ENCODE results near the gene GPANK1. TPM values are rescaled to one million over a fixed set of nuclear protein-coding genes. Genes with fewer than 3 reads are reported as not detected.

GPANK1 gene
- total RNA-seq, 1 donor from 2014 or later, result 21.0 TPM

GRCh38 chr6:31676322-31676903 lies 11.6 kb upstream of the GPANK1 start:
- no peak overlapping the region for H3K4me3 ChIP-seq
- TF ChIP-seq EZH2 (IDR thresholded peaks at IDR 0.05), result no peak
- no peak for TF ChIP-seq EZH2phosphoT487 (IDR thresholded peaks at IDR 0.05)
- TF ChIP-seq CTCF (IDR thresholded peaks at IDR 0.05), result no peak
- no peaks in the 10 kb centered on the region for H3K9me3 ChIP-seq (ENCODE audit: low read depth)
- Mint-ChIP-seq H3K4me3 (no peak overlapping the region), H3K9me3 (no peaks in the 10 kb centered on the region), H3K36me3 (peaks cover 7% of the 10 kb centered on the region), H3K27ac (no peak overlapping the region), H3K27me3 (ENCODE audit: insufficient read depth, low read depth) (peaks cover 8% of the 10 kb centered on the region), H3K4me1 (peaks cover 9% of the 10 kb centered on the region)
- H3K4me1 ChIP-seq, result peaks cover under 1% of the 10 kb centered on the region
- H3K27me3 ChIP-seq, result peaks cover 7% of the 10 kb centered on the region
- H3K9ac ChIP-seq, result no peak overlapping the region
- H3F3A ChIP-seq (ENCODE audit: low read depth), result peaks cover 6% of the 10 kb centered on the region
- H4K20me1 ChIP-seq (ENCODE audit: low read depth), result no peaks in the 10 kb centered on the region
- no peak overlapping the region for H3K4me2 ChIP-seq
- no peaks in the 10 kb centered on the region for H3K79me2 ChIP-seq (ENCODE audit: low read depth)
- no peak overlapping the region for H2AFZ ChIP-seq (replicated peaks)
- DNase-seq (ENCODE audit: low spot score), result no peak
- H3K27ac ChIP-seq, result no peak overlapping the region
- no peaks in the 10 kb centered on the region for H3K36me3 ChIP-seq

- Mint-ChIP-seq H3K9me3 (no peaks in the 10 kb centered on the region), H3K36me3 (peaks cover 23% of the 10 kb centered on the region), H3K4me3 (no peak within 1 kb of the TSS), H3K27ac (no peak within 1 kb of the TSS), H3K27me3 (ENCODE audit: insufficient read depth, low read depth) (peaks cover under 1% of the 10 kb centered on the region), H3K4me1 (peaks cover 10% of the 10 kb centered on the region)
- Histone ChIP-seq H3K36me3 (no peaks in the 10 kb centered on the region), H3K27me3 (no peaks in the 10 kb centered on the region), H3K4me2 (no peak within 1 kb of the TSS), H3F3A (ENCODE audit: low read depth) (peaks cover 10% of the 10 kb centered on the region), H3K4me1 (no peaks in the 10 kb centered on the region), H4K20me1 (ENCODE audit: low read depth) (no peaks in the 10 kb centered on the region), H3K9me3 (ENCODE audit: low read depth) (no peaks in the 10 kb centered on the region), H3K4me3 (no peak within 1 kb of the TSS), H3K9ac (no peak within 1 kb of the TSS), H3K79me2 (ENCODE audit: low read depth) (peaks cover 33% of the 10 kb centered on the region), H3K27ac (no peak within 1 kb of the TSS), H2AFZ (replicated peaks) (no peak within 1 kb of the TSS)
- no peak for DNase-seq (ENCODE audit: low spot score)
- TF ChIP-seq EZH2phosphoT487 (IDR thresholded peaks at IDR 0.05) (no peak), EZH2 (IDR thresholded peaks at IDR 0.05) (no peak), CTCF (IDR thresholded peaks at IDR 0.05) (no peak)
Observed at GRCh38 chr6:31669676-31670075, 4.9 kb upstream of the GPANK1 start, which contains the start of gene LY6G5B. LY6G5B (plus strand) TSS chr6:31669976; CDS start chr6:31670951, 975 bp downstream.

GRCh38 chr6:31666337-31666965 lies 1.7 kb upstream of the GPANK1 start:
- H2AFZ ChIP-seq (replicated peaks), result no peak overlapping the region
- H3K9me3 Mint-ChIP-seq, result no peaks in the 10 kb centered on the region
- H3K9me3 ChIP-seq (ENCODE audit: low read depth), result no peaks in the 10 kb centered on the region
- H3K36me3 ChIP-seq, result no peaks in the 10 kb centered on the region
- H3K27me3 Mint-ChIP-seq (ENCODE audit: insufficient read depth, low read depth), result peaks cover 5% of the 10 kb centered on the region
- peak overlapping the region; percentile 90 for H3K4me3 ChIP-seq
- H3K4me1 Mint-ChIP-seq, result peaks cover 35% of the 10 kb centered on the region
- H3K27me3 ChIP-seq, result no peaks in the 10 kb centered on the region
- H3K4me1 ChIP-seq, result peaks cover 15% of the 10 kb centered on the region
- peak overlapping the region; percentile 84 for H3K9ac ChIP-seq
- peak overlapping the region; percentile 84 for H3K4me2 ChIP-seq
- H4K20me1 ChIP-seq (ENCODE audit: low read depth), result no peaks in the 10 kb centered on the region
- peak overlapping the region; percentile 97 for H3K4me3 Mint-ChIP-seq
- peaks cover 57% of the 10 kb centered on the region for H3K79me2 ChIP-seq (ENCODE audit: low read depth)
- H3K27ac Mint-ChIP-seq, result peak overlapping the region; percentile 85
- TF ChIP-seq CTCF (IDR thresholded peaks at IDR 0.05), result no peak
- no peak for TF ChIP-seq EZH2 (IDR thresholded peaks at IDR 0.05)
- TF ChIP-seq EZH2phosphoT487 (IDR thresholded peaks at IDR 0.05), result no peak
- H3K36me3 Mint-ChIP-seq, result peaks cover 23% of the 10 kb centered on the region
- no peak overlapping the region for H3K27ac ChIP-seq
- no peak for DNase-seq (ENCODE audit: low spot score)
- H3F3A ChIP-seq (ENCODE audit: low read depth), result peaks cover 25% of the 10 kb centered on the region

Measured in neural progenitor cell (in vitro differentiated cells).